Measurements from ENCODE around the gene PDIA4.

Gene PDIA4

DNA sequence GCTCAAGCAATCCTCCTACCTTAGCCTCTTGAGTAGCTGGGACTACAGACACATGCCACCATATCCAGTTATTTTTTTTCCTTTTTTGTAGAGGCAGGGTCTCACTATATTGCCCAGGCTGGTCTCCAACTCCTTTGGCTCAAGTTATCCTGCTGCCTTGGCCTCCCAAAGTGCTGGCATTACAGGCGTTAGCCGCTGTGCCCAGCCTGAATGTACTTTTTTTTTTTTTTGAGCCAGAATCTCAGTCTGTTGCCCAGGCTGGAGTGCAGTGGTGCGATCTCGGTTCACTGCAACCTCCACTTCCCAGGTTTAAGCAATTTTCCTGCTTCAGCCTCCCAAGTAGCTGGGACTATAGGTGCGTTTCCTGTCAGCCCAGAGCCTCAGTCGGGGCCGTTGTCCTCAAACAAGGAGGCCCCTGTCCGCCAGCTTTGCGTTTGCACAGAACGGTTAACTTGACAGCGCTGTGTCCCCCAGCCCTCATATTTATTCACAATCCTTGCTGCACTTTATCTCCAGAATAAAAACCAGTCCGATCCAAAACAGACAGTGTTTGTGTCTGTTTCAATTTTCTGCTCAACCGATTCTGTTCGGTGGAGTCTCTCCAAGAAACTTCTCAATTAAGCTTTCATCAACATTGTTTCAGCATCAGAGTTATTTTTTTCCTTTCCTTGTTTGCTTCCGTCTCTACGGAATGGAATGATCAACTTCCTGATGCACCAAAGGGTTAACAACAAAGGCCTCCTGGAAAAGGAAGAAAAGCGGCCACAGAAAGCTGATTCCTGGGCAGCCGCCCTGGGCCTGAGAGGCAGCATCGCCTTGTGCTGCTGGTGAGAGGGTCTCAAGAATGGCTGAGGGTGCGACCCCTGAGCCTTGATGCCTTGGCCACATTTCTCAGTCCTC, 64.5 kb downstream of the PDIA4 start:
- H3K4me3 ChIP-seq (ENCODE audit: low read depth, low read length): peak overlapping the region; percentile 38
- ChIA-PET POLR2A (no interaction called here), CTCF (interaction anchor here (0.6 to 6.2 kb wide), 23 partner anchors 11 to 699 kb away, joined by 3 to 97 read pairs (median 5); partner anchors contain the start of gene CUL1)
- DNase-seq (ENCODE audit: low read depth, low spot score): no peak
- TF ChIP-seq, protein P1, sequence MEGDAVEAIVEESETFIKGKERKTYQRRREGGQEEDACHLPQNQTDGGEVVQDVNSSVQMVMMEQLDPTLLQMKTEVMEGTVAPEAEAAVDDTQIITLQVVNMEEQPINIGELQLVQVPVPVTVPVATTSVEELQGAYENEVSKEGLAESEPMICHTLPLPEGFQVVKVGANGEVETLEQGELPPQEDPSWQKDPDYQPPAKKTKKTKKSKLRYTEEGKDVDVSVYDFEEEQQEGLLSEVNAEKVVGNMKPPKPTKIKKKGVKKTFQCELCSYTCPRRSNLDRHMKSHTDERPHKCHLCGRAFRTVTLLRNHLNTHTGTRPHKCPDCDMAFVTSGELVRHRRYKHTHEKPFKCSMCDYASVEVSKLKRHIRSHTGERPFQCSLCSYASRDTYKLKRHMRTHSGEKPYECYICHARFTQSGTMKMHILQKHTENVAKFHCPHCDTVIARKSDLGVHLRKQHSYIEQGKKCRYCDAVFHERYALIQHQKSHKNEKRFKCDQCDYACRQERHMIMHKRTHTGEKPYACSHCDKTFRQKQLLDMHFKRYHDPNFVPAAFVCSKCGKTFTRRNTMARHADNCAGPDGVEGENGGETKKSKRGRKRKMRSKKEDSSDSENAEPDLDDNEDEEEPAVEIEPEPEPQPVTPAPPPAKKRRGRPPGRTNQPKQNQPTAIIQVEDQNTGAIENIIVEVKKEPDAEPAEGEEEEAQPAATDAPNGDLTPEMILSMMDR (IDR thresholded peaks at IDR 0.05; ENCODE audit: insufficient read depth, low read length, missing control alignments): no peak

DNA sequence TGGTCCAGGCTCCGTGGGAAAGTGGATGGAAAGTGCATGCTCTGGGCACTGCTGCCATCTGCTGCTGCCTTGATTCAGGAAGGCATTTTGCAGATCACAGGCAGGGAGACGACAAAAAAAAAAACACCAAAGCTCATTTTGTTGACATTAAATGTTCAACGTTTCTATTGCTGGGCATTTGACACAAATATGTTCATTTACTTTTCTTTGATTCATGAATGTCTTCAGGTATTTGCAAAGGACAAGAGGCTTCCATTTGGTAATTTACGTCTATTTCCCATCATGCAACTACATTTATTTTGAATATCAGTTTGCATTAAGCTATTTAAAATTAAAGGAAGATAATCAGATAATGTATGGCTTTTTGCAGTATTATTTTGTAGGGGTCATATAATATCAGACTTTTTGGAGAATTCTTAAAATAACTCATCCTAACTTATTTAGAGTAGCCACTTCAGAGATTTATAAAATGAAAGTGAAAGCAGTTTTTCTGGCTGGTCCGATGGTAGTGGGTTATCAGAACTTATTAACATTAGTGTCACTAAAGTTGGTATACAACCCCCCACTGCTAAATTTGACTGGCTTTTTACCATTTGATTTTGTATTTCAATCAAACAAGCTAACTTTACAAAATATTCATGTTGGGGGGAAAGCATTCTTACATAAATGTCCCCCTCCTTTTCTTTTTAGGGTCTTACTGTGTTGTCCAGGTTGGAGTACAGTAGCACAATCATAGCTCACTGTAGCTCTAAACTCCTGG, 65.3 kb downstream of the PDIA4 start:
- peak overlapping the region; percentile 60 for H3K4me3 ChIP-seq (ENCODE audit: low read depth, low read length)
- CTCF ChIA-PET: interaction anchor here (0.6 to 6.2 kb wide), 28 partner anchors 8 to 698 kb away, joined by 3 to 97 read pairs (median 4); partner anchors contain the start of gene CUL1
- POLR2A ChIA-PET: interaction anchor here (0.9 kb wide), 1 partner anchor 13 kb away, joined by 3 read pairs; no protein-coding TSS in a partner anchor
- no peak for DNase-seq (ENCODE audit: low read depth, low spot score)
- TF ChIP-seq, protein P1 (IDR thresholded peaks at IDR 0.05; ENCODE audit: insufficient read depth, low read length, missing control alignments): peak; percentile 72

DNA sequence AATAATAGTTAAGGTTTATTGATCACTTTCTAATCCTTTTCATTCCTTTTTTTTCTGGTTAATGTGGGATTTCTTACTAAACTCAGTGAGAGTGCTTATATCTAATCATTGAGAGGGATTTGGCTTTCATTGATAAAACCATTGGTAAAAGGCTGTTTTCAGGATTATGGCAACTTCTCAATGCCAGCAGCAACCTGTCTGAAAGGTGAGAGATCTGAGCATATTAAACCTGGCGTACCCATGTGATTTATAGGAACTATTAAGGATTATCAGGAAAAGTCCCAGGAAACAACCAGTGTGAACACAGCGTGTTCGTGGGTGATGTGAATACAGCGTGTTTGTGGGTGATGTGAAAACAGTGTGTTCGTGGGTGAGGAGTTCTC, 65.9 kb downstream of the PDIA4 start:
- TF ChIP-seq, protein P1 (IDR thresholded peaks at IDR 0.05; ENCODE audit: insufficient read depth, low read length, missing control alignments): no peak
- peak overlapping the region; percentile 60 for H3K4me3 ChIP-seq (ENCODE audit: low read depth, low read length)
- ChIA-PET CTCF (interaction anchor here (0.6 to 6.2 kb wide), 22 partner anchors 8 to 698 kb away, joined by 3 to 97 read pairs (median 5); partner anchors contain the start of gene CUL1), POLR2A (interaction anchor here (0.9 kb wide), 1 partner anchor 13 kb away, joined by 3 read pairs; no protein-coding TSS in a partner anchor)
- DNase-seq (ENCODE audit: low read depth, low spot score): no peak

DNA sequence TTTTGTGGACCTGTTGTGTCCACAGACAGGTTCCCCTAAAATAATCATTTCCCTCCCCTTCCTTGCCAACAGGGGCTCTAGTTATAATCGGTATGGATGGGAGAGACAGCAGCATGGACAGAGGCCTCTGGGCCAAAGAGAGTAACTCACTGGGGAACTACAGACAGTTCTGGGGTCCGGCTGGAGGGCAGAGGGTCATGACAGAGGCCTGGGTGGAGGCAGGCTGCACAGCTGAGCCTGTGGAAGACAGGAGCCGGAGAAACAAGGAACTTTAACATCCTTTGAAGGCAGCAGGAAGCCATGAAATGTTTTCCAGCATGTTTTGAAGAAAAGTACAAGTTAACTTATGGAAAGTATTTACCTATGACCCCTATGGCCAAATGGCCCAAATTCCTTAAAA, 68.6 kb downstream of the PDIA4 start:
- ChIA-PET CTCF (interaction anchor here (0.8 to 3.2 kb wide), 3 partner anchors 82 to 455 kb away, joined by 3 to 32 read pairs (median 3); no protein-coding TSS in a partner anchor), POLR2A (no interaction called here)
- H3K4me3 ChIP-seq (ENCODE audit: low read depth, low read length): no peak overlapping the region
- TF ChIP-seq, protein P1 (IDR thresholded peaks at IDR 0.05; ENCODE audit: insufficient read depth, low read length, missing control alignments): no peak
- no peak for DNase-seq (ENCODE audit: low read depth, low spot score)

DNA sequence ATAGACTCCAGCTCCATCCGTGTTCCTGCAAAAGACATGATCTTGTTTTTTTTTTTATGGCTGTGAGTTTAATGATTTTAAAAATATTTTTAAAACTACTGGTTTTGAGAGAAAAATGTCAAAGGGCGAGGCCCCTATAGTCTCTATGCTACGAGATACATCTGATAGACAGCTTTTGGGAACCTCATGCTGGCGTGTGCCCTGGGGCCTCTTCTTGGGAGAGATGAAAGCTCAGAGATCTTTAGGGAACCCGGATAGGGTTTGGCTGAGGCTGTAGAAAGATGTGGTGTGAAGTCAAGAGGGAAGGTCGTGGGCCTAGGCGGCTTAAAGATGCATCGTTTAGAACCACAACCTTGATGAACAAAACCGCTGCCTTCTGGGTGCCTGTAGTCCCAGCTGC, 70.2 kb downstream of the PDIA4 start:
- CTCF ChIA-PET: interaction anchor here (0.6 to 2.4 kb wide), 2 partner anchors 382 to 452 kb away, joined by 3 to 7 read pairs; no protein-coding TSS in a partner anchor
- no peak for DNase-seq (ENCODE audit: low read depth, low spot score)
- H3K4me3 ChIP-seq (ENCODE audit: low read depth, low read length): no peak overlapping the region
- POLR2A ChIA-PET: no interaction called here
- TF ChIP-seq, protein P1 (IDR thresholded peaks at IDR 0.05; ENCODE audit: insufficient read depth, low read length, missing control alignments): no peak
